ENCODE measurements around the gene POLR3C. TPM values are rescaled to one million over a fixed set of nuclear protein-coding genes. Genes with fewer than 3 reads are reported as not detected.

The POLR3C gene
- total RNA-seq, 4 donors from 2014 or later, result 15.0 to 31.7 (median 21.0) TPM

DNA sequence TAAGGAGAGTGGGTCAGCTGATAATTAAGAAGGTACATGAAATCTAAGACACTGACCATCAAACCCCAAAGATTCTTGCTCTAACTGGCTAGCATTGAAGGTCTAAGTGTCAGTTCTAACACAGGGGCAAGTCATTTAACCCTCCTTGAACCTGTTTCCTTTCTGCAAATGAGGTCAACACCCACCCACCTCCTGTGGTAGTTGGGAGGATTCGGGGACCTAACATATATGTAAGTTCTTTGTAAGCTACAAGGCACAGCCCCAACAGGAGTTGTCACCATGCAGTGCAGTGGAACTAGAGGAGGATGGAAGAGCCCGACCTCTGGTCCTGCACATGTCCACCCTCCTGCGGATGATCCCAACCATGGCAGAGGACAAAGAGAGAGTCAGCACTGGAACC, 23.8 kb downstream of the POLR3C start:
- DNase-seq, result no peak
- TF ChIP-seq POLR2A (IDR thresholded peaks at IDR 0.05), result no peak
- no peak for TF ChIP-seq CTCF (IDR thresholded peaks at IDR 0.05)
- H3K27ac ChIP-seq, result no peak overlapping the region
- H3K27me3 ChIP-seq, result no peaks in the 10 kb centered on the region
- H3K9me3 ChIP-seq, result no peaks in the 10 kb centered on the region
- H3K4me1 ChIP-seq, result peaks cover 10 to 22% (median 16%) of the 10 kb centered on the region in 3 donors
- intact Hi-C loops (cut with DNase I), result loop anchor here (5.0 kb wide), 1 partner anchor 164 kb away; no protein-coding TSS in a partner anchor
- no peak overlapping the region for H3K4me3 ChIP-seq
- WGBS, 2 donors, result 70 to 87% methylated on average over 2 to 3 of the region's 3 CpGs
- H3K36me3 ChIP-seq, result peaks cover 18 to 65% (median 27%) of the 10 kb centered on the region in 3 donors

DNA sequence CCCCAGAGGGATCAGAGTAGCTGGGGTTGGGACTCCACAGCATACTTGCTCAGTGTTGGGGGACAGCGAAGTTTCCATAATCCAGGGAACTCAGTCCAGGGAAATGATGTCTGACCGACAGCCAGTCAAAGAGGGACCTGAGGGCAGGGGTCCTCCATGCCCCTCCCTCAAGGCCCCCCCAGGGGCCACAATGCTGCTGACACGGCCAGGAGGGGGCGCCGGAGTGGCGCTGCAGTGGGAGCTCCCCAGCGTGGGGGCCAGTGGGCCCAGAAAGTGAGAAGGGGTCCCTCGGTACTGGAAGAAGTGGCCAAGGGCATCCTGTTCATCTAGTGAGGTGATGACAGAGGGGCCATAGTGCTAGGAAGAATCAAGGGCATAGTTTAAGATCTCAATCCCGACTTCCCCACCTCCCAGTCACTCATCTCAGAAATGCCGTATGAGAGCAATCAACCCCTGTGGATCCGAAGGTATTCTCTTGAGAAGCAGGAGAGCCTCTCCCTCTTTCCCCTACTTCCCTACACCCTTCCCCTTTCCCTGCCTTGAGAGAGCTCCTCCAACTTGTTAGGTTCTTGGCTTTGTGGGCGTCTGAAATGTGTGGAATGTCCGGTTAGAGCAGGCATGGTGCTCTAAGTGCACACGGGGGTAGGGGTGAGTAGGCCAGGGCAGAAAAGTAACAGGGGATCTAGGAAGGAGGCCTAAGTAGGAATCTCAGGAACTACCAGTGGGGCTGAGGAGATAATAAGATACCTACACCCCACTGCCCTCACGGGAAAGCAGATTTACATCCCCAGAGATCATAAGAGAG, 25.6 kb downstream of the POLR3C start:
- Histone ChIP-seq H3K27ac (peak overlapping the region in 1 of 4 donors; percentile 3), H3K36me3 (peaks cover 18 to 74% (median 42%) of the 10 kb centered on the region in 3 donors)
- intact Hi-C loops (cut with DNase I), result loop anchor here (5.0 kb wide), 2 partner anchors 163 to 173 kb away; partner anchors contain the start of gene HJV

DNA sequence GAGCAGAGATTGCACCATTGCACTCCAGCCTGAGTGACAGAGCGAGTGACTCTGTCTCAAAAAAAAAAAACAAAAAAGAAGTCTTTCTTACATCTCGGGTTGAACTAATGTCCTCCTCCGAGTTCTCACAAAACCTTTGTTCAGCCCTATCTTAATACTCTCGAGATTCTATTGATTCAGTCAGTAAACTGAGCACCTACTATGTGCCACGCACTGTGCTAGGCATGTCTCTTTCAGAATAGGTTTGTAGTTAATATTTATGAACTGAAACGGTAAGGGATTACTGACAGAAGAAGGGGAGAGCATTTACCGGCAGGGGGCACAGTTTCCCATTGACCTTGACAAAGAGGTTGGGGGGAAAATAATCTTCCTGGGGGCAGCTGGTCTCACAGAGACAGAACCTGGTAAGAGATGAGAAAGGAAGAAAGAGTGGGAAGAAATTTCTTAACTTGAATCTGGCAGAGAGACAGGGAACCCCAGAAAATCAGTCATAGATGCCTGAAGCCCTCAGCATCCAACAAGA, 31.5 kb downstream of the POLR3C start:
- no peak for TF ChIP-seq CTCF (IDR thresholded peaks at IDR 0.05)
- no peak for TF ChIP-seq POLR2A (IDR thresholded peaks at IDR 0.05)
- intact Hi-C loops (cut with DNase I), result no loop called here
- DNase-seq, result no peak
- 82 to 92% methylated on average over 6 to 7 of the region's 7 CpGs for WGBS, 2 donors
- Histone ChIP-seq H3K27me3 (no peaks in the 10 kb centered on the region), H3K36me3 (peaks cover 31 to 69% (median 51%) of the 10 kb centered on the region in 3 donors), H3K4me3 (no peak overlapping the region), H3K9me3 (no peaks in the 10 kb centered on the region), H3K4me1 (peaks cover 14 to 23% (median 18%) of the 10 kb centered on the region in 3 donors), H3K27ac (no peak overlapping the region)

More for the DNA sequence above, 25.6 kb downstream of the POLR3C start:
- TF ChIP-seq CTCF (IDR thresholded peaks at IDR 0.05) (peak in 1 of 6 experiments; percentile 34), POLR2A (IDR thresholded peaks at IDR 0.05) (no peak)
- Histone ChIP-seq H3K27me3 (no peaks in the 10 kb centered on the region), H3K4me1 (peaks cover 10 to 20% (median 16%) of the 10 kb centered on the region in 3 donors), H3K4me3 (no peak overlapping the region), H3K9me3 (no peaks in the 10 kb centered on the region)
- no peak for DNase-seq
- 66 to 78% methylated on average over 5 to 11 of the region's 15 CpGs for WGBS, 2 donors

- H3K27ac ChIP-seq, result no peak overlapping the region
- TF ChIP-seq CTCF (IDR thresholded peaks at IDR 0.05), result no peak
- WGBS, 2 donors, result 58 to 80% methylated on average over 3 to 4 of the region's 4 CpGs
- H3K9me3 ChIP-seq, result no peaks in the 10 kb centered on the region
- no peak for DNase-seq
- no peaks in the 10 kb centered on the region for H3K27me3 ChIP-seq
- intact Hi-C loops (cut with DNase I), result no loop called here
- H3K4me3 ChIP-seq, result no peak overlapping the region
- peaks cover 14 to 23% (median 18%) of the 10 kb centered on the region in 3 donors for H3K4me1 ChIP-seq
- peaks cover 26 to 52% (median 39%) of the 10 kb centered on the region in 3 donors for H3K36me3 ChIP-seq
Observed at GRCh38 chr1:145857170-145857569, 33.2 kb downstream of the POLR3C start.

All from esophagus squamous epithelium (tissue), 5 donors.